NCI-H774 (cell line): ENCODE data around the gene ZNF691.
"Not testable (repeated sequence)": the region's sequence is repeated elsewhere in the genome, so short reads cannot be mapped to it uniquely, and the experiment has no call there.

ENCODE experiments used
- DNase-seq: peaks from one replicate; lab custom pipeline; 2025; lab: John Stamatoyannopoulos, UW

The ZNF691 gene

GRCh38 chr1:42846257-42847110 lies at the start of gene ZNF691:
TSS of gene ZNF691 (plus strand) at chr1:42846613. CDS start at chr1:42849659, 3,046 bp downstream.
- peak; percentile 99 for DNase-seq

GRCh38 chr1:42797414-42797813 lies 49.0 kb upstream of the ZNF691 start:
- DNase-seq, result no peak

- no peak for DNase-seq
Observed at GRCh38 chr1:42797979-42798378, 48.4 kb upstream of the ZNF691 start.

- DNase-seq, result no peak
Observed at GRCh38 chr1:42801832-42802473, 44.5 kb upstream of the ZNF691 start.

- DNase-seq, result no peak
Observed at GRCh38 chr1:42806171-42806570, 40.2 kb upstream of the ZNF691 start.

- no peak for DNase-seq
Observed at GRCh38 chr1:42806593-42806992, 39.8 kb upstream of the ZNF691 start.

GRCh38 chr1:42807056-42807668 lies 39.3 kb upstream of the ZNF691 start:
- no peak for DNase-seq

- DNase-seq, result not testable (repeated sequence)
Observed at GRCh38 chr1:42814815-42815214, 31.6 kb upstream of the ZNF691 start.

- DNase-seq, result peak; percentile 31
Observed at GRCh38 chr1:42815941-42816584, 30.4 kb upstream of the ZNF691 start.

- DNase-seq, result peak; percentile 97
Observed at GRCh38 chr1:42816585-42817439, 29.6 kb upstream of the ZNF691 start, which contains the start of the genes ERMAP and SVBP. TSS of gene ERMAP (plus strand) at chr1:42817122. CDS start at chr1:42830449, 13,327 bp downstream. TSS of gene SVBP (minus strand) at chr1:42817397. CDS start at chr1:42816544, 853 bp downstream.

GRCh38 chr1:42817440-42817767 lies 29.0 kb upstream of the ZNF691 start:
- DNase-seq, result no peak

GRCh38 chr1:42817976-42818375 lies 28.4 kb upstream of the ZNF691 start:
- no peak for DNase-seq

- no peak for DNase-seq
Observed at GRCh38 chr1:42820813-42821212, 25.6 kb upstream of the ZNF691 start.

- DNase-seq, result no peak
Observed at GRCh38 chr1:42821690-42822089, 24.7 kb upstream of the ZNF691 start.

- DNase-seq, result peak; percentile 42
Observed at GRCh38 chr1:42822800-42823392, 23.5 kb upstream of the ZNF691 start.

- DNase-seq, result no peak
Observed at GRCh38 chr1:42824481-42825035, 21.9 kb upstream of the ZNF691 start.

- DNase-seq, result no peak
Observed at GRCh38 chr1:42825036-42825851, 21.2 kb upstream of the ZNF691 start.

GRCh38 chr1:42830631-42831030 lies 15.8 kb upstream of the ZNF691 start:
- DNase-seq, result no peak

GRCh38 chr1:42831273-42831672 lies 15.1 kb upstream of the ZNF691 start:
- DNase-seq, result no peak
